Suprapubic skin (tissue), 4 donors: ENCODE data around the gene POLD3. TPM values are rescaled to one million over a fixed set of nuclear protein-coding genes. Genes with fewer than 3 reads are reported as not detected.
"Not testable (repeated sequence)": the region's sequence is repeated elsewhere in the genome, so short reads cannot be mapped to it uniquely, and the experiment has no call there.

Source experiments
- DNase-seq, 2 donors: peaks; one replicate each; pipeline ENCODE4 v3.0.0-alpha.2; 2019; ENCODE audit warnings: low spot score in 2 of 2
- H3K27ac ChIP-seq: fragments of 200-600 bp; sonication (generic); one replicate; pipeline ENCODE4 v1.5.1; 2019
- H3K27me3 ChIP-seq: fragments of 200-600 bp; sonication (generic); one replicate; pipeline ENCODE4 v1.5.1; 2019
- H3K36me3 ChIP-seq: fragments of 200-600 bp; sonication (generic); one replicate; pipeline ENCODE4 v1.5.1; 2019
- H3K4me1 ChIP-seq: fragments of 200-600 bp; sonication (generic); one replicate; pipeline ENCODE4 v1.5.1; 2019
- H3K4me3 ChIP-seq: fragments of 200-600 bp; sonication (generic); one replicate; pipeline ENCODE4 v1.5.1; 2019; ENCODE audit warnings: mild to moderate bottlenecking
- H3K9me3 ChIP-seq: fragments of 200-600 bp; sonication (generic); one replicate; pipeline ENCODE4 v1.5.1; 2019
- EP300 ChIP-seq: sonication (generic); formaldehyde crosslinking; IDR thresholded peaks from one replicate; pipeline ENCODE4 v1.6.1; 2017; ENCODE audit warnings: antibody characterized with exemption
- POLR2A ChIP-seq, 2 donors: fragments of 450-650 bp; IDR thresholded peaks; one replicate each; pipeline ENCODE4 v1.6.1; 2017; ENCODE audit warnings: antibody characterized with exemption in 2 of 2, mild to moderate bottlenecking in 2 of 2, moderate library complexity in 2 of 2
- POLR2AphosphoS5 ChIP-seq, 3 donors: sonication (generic); formaldehyde crosslinking; IDR thresholded peaks; one replicate each; pipeline ENCODE4 v1.6.1; 2017; ENCODE audit warnings: antibody characterized with exemption in 3 of 3
- WGBS: methylation state at CpG from one replicate; pipeline ENCODE4 v1.1.5; 2018; 5-methylcytosine and 5-hydroxymethylcytosine counted together
- total RNA-seq, 4 donors: library from RNA; depleted of rRNA; stranded (reverse); fragments of >200 nt; gene quantifications; one replicate each; pipeline ENCODE4 v1.1.0, GENCODE V29; 2016
- TF ChIP-seq, protein P1 (sequence below), 2 donors: fragments of 200-600 bp in 1 of 2; fragments of 450-650 bp in 1 of 2; sonication (generic) in 1 of 2; IDR thresholded peaks; one replicate each; pipeline ENCODE4 v1.5.1; 2016 to 2019; ENCODE audit warnings: antibody characterized with exemption in 2 of 2, mild to moderate bottlenecking in 1 of 2, moderate library complexity in 1 of 2

The POLD3 gene
- total RNA-seq, 4 donors from 2014 or later: 10.9 to 26.6 (median 14.7) TPM

DNA sequence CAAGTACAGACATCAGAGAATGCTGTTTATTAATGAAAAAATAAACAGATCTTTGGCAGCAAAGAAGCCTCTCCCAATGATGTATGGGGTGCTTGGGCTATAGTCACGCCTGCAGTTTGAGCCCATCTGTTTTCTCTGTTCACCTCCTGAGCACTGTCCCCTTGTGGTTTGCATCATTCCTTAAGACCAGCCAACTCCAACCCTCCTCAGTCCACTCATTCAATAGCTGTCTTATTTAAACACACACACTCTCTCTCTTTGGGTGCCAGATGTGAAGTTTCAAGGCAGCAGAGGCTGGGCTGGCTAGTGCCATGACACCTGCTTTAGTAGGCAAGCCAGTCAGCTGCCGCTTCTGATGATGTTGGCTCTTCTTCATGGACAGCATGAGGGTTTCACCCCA lies 58.1 kb downstream of the POLD3 start:
- H3K9me3 ChIP-seq: no peaks in the 10 kb centered on the region
- DNase-seq: no peak
- no peak overlapping the region for H3K27ac ChIP-seq
- no peak overlapping the region for H3K4me3 ChIP-seq
- H3K36me3 ChIP-seq: peaks cover 2% of the 10 kb centered on the region
- 88% methylated on average over 2 of the region's 2 CpGs for WGBS
- no peaks in the 10 kb centered on the region for H3K27me3 ChIP-seq
- no peaks in the 10 kb centered on the region for H3K4me1 ChIP-seq
- TF ChIP-seq EP300: no peak
- no peak for TF ChIP-seq POLR2AphosphoS5 (IDR thresholded peaks at IDR 0.05)
- TF ChIP-seq, protein P1, sequence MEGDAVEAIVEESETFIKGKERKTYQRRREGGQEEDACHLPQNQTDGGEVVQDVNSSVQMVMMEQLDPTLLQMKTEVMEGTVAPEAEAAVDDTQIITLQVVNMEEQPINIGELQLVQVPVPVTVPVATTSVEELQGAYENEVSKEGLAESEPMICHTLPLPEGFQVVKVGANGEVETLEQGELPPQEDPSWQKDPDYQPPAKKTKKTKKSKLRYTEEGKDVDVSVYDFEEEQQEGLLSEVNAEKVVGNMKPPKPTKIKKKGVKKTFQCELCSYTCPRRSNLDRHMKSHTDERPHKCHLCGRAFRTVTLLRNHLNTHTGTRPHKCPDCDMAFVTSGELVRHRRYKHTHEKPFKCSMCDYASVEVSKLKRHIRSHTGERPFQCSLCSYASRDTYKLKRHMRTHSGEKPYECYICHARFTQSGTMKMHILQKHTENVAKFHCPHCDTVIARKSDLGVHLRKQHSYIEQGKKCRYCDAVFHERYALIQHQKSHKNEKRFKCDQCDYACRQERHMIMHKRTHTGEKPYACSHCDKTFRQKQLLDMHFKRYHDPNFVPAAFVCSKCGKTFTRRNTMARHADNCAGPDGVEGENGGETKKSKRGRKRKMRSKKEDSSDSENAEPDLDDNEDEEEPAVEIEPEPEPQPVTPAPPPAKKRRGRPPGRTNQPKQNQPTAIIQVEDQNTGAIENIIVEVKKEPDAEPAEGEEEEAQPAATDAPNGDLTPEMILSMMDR (IDR thresholded peaks at IDR 0.05): no peak
- TF ChIP-seq POLR2A (IDR thresholded peaks at IDR 0.05): no peak

DNA sequence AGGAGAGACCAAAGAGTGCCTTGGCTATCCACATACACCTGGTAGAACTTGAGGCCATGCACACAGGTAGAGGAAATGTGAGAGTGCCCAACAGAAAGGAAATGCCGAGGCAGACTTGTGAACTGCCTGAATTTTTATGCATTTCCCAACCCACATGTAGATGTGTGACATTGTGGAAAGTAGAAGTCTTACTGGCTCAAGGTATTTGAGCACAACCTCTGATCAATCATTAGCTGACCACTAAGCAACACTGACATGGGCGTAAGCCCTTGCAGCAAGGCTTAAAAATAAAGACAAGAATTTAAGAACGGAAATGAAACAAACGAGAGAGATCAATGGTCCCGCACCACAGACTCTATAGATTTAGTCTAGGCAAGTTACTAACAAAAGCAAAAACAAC lies 62.6 kb downstream of the POLD3 start:
- Histone ChIP-seq H3K4me1 (no peaks in the 10 kb centered on the region), H3K9me3 (no peaks in the 10 kb centered on the region), H3K36me3 (peaks cover 2% of the 10 kb centered on the region), H3K27me3 (no peaks in the 10 kb centered on the region), H3K27ac (no peak overlapping the region), H3K4me3 (no peak overlapping the region)
- TF ChIP-seq, protein P1 (IDR thresholded peaks at IDR 0.05): no peak
- no peak for TF ChIP-seq POLR2AphosphoS5 (IDR thresholded peaks at IDR 0.05)
- no peak for TF ChIP-seq POLR2A (IDR thresholded peaks at IDR 0.05)
- WGBS: 94% methylated on average over 5 of the region's 5 CpGs
- no peak for DNase-seq

DNA sequence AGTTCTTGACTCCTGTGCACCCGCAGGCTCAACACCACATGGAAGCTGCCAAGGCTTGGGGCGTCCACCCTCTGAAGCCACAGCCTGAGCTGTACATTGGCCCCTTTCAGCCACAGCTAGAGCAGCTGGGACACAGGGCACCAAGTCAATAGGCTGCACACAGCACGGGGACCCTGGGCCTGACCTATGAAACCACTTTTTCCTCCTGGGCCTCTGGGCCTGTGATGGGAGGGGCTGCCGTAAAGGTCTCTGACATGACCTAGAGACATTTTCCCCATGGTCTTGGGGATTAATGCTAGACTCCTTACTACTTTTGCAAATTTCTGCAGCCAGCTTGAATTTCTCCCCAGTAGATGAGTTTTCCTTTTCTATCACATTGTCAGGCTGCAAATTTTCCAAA lies 66.7 kb downstream of the POLD3 start:
- H3K9me3 ChIP-seq, H3K27me3 ChIP-seq, H3K4me3 ChIP-seq, H3K27ac ChIP-seq, H3K4me1 ChIP-seq, DNase-seq, H3K36me3 ChIP-seq: not testable (repeated sequence)
- WGBS: 93% methylated on average over 3 of the region's 4 CpGs

- H3K36me3 ChIP-seq: no peaks in the 10 kb centered on the region
- H3K27ac ChIP-seq: no peak overlapping the region
- no peaks in the 10 kb centered on the region for H3K4me1 ChIP-seq
- no peak for TF ChIP-seq EP300
- no peak for TF ChIP-seq POLR2A (IDR thresholded peaks at IDR 0.05)
- TF ChIP-seq, protein P1 (IDR thresholded peaks at IDR 0.05): no peak
- no peak for TF ChIP-seq POLR2AphosphoS5 (IDR thresholded peaks at IDR 0.05)
- no peaks in the 10 kb centered on the region for H3K27me3 ChIP-seq
- no peaks in the 10 kb centered on the region for H3K9me3 ChIP-seq
- no peak for DNase-seq
- whole genome bisulfite sequencing: 97% methylated on average over 4 of the region's 4 CpGs
- H3K4me3 ChIP-seq: no peak overlapping the region
Measured at GRCh38 chr11:74662487-74663103, 70.2 kb downstream of the POLD3 start.

- H3K27me3 ChIP-seq: no peaks in the 10 kb centered on the region
- H3K9me3 ChIP-seq: no peaks in the 10 kb centered on the region
- WGBS: 68% methylated on average over 1 of the region's 1 CpG
- H3K27ac ChIP-seq: no peak overlapping the region
- no peak overlapping the region for H3K4me3 ChIP-seq
- H3K4me1 ChIP-seq: no peaks in the 10 kb centered on the region
- DNase-seq: no peak
- H3K36me3 ChIP-seq: no peaks in the 10 kb centered on the region
- TF ChIP-seq POLR2AphosphoS5 (IDR thresholded peaks at IDR 0.05): no peak
- no peak for TF ChIP-seq POLR2A (IDR thresholded peaks at IDR 0.05)
- TF ChIP-seq EP300: no peak
- TF ChIP-seq, protein P1 (IDR thresholded peaks at IDR 0.05): no peak
Measured at GRCh38 chr11:74663315-74663714, 70.9 kb downstream of the POLD3 start.
